Central memory CD8-positive, alpha-beta T cell (primary cell): Measurements from ENCODE around the gene KCNQ1.

Source experiments
- ATAC-seq: fragments of 150-1000 bp; cut with Tn5 transposase; replicated peaks from 2 replicates; pipeline ENCODE4 v1.10.0; 2022; ENCODE audit warnings: mild to moderate bottlenecking, moderate FRiP score, moderate number of reproducible peaks; ENCODE audit not compliant: poor library complexity, severe bottlenecking; ENCODE audit errors: extremely low read depth
- DNase-seq, 2 donors: peaks; one replicate each; pipeline ENCODE4 v3.0.0; 2021; ENCODE audit warnings: low spot score in 2 of 2
- H3K27ac Mint-ChIP-seq: one replicate; pipeline ENCODE4 v1.8.0; 2022; ENCODE audit warnings: low read depth, mild to moderate bottlenecking, moderate library complexity, mixed read lengths
- H3K27me3 Mint-ChIP-seq: one replicate; pipeline ENCODE4 v1.8.0; 2022; ENCODE audit warnings: mixed read lengths
- H3K36me3 Mint-ChIP-seq: one replicate; pipeline ENCODE4 v1.8.0; 2022; ENCODE audit warnings: mild to moderate bottlenecking, moderate library complexity, mixed read lengths; ENCODE audit not compliant: insufficient read depth
- H3K4me1 Mint-ChIP-seq: one replicate; pipeline ENCODE4 v1.8.0; 2022; ENCODE audit warnings: mixed read lengths
- H3K4me3 Mint-ChIP-seq: one replicate; pipeline ENCODE4 v1.8.0; 2022; ENCODE audit warnings: mild to moderate bottlenecking, moderate library complexity, mixed read lengths
- H3K9me3 Mint-ChIP-seq: one replicate; pipeline ENCODE4 v1.8.0; 2022; ENCODE audit warnings: mixed read lengths

Gene KCNQ1

DNA sequence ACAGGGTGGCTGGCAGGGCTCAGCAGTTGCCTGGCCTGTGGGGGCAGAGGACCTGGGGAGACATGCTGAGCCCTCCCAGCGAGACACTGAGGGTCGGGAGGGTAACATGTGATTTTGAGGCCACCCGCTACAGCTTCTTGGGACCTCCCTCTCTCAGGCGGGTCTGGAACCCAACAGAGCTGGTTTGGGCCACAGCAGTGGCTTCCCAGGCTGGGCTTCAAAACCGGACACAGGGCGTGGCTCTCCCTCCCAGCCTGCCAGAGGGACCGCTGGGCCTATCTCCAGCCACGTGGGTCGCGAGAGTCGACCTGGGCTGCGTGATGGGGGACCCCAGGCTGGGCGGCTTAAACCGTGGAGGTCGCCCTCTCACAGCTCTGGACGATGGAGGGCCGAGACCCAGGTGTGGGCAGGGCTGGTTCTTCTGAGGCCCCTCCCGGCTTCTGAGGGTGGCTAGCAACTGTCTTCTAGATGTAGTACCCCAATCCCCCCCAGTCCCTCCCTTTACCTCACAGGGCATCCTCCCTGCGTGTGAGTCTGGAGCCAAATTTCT is 91.7 kb downstream of the KCNQ1 start:
- no peak for ATAC-seq
- no peak overlapping the region for H3K27ac Mint-ChIP-seq
- peaks cover 14% of the 10 kb centered on the region for H3K4me1 Mint-ChIP-seq
- H3K27me3 Mint-ChIP-seq: no peaks in the 10 kb centered on the region
- no peaks in the 10 kb centered on the region for H3K36me3 Mint-ChIP-seq
- no peak for DNase-seq
- H3K9me3 Mint-ChIP-seq: no peaks in the 10 kb centered on the region
- H3K4me3 Mint-ChIP-seq: no peak overlapping the region

DNA sequence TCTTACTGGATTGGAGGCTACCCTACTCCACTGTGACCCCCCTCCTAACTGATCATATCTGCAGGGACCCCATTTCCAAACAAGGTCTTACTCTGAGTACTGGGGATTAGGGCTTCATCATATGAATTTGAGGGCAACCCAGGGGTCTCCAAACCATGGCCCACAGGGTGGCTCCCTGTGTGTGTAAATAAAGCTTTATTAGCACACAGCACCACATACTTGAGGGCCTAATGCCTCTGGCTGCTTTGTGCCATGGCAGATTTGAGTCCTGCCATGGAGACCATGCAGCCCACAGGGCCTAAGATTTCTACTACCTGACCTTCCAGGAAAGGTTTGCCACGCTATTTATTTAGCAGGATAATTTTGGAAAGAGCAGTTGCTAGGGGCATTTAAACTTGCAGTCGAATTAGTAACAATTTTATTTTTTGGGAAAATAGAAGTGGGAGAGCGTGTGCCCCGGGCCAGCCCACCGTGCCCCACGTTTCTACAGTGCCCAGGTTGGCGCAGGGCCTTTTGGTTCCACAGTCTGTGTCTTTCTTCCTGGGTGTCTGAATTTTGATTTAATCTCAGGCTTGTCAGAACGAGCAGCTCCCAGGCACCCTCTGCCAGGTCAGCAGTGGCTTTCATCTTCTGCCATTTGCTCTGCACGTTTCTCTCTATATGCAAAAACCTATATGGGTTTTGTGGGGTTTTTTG is 92.3 kb downstream of the KCNQ1 start:
- Mint-ChIP-seq H3K36me3 (no peaks in the 10 kb centered on the region), H3K4me1 (peaks cover 10% of the 10 kb centered on the region), H3K27me3 (no peaks in the 10 kb centered on the region), H3K27ac (no peak overlapping the region), H3K4me3 (no peak overlapping the region), H3K9me3 (no peaks in the 10 kb centered on the region)
- ATAC-seq (no peak), DNase-seq (no peak)

- H3K4me1 Mint-ChIP-seq: no peaks in the 10 kb centered on the region
- no peaks in the 10 kb centered on the region for H3K27me3 Mint-ChIP-seq
- no peaks in the 10 kb centered on the region for H3K9me3 Mint-ChIP-seq
- no peak for ATAC-seq
- no peak for DNase-seq
- no peak overlapping the region for H3K27ac Mint-ChIP-seq
- no peaks in the 10 kb centered on the region for H3K36me3 Mint-ChIP-seq
- H3K4me3 Mint-ChIP-seq: no peak overlapping the region
Observed at GRCh38 chr11:2537896-2538724, 93.3 kb downstream of the KCNQ1 start.

DNA sequence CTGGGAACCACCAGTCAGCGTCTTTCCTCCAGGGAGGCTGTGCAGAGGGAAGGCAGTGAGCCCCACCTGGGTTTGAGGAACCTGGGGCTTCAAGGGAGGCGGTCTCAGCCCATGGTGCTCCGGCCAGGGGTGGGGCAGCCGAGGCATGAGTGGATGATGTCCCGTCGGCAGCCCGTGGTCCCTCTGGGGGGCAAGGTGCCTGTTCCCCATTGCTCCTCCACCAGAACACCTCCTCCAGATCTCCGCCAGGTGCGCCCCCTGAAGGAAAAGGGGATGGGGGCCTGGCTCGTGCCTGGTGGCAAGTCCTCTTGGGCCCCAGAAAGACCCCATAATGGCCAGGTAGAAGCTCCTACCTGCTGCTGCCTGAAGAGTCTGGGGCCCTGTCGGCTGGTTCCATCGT is 94.1 kb downstream of the KCNQ1 start:
- H3K36me3 Mint-ChIP-seq: no peaks in the 10 kb centered on the region
- ATAC-seq (no peak), DNase-seq (no peak)
- no peaks in the 10 kb centered on the region for H3K9me3 Mint-ChIP-seq
- H3K4me3 Mint-ChIP-seq: no peak overlapping the region
- no peaks in the 10 kb centered on the region for H3K27me3 Mint-ChIP-seq
- no peaks in the 10 kb centered on the region for H3K4me1 Mint-ChIP-seq
- no peak overlapping the region for H3K27ac Mint-ChIP-seq

GRCh38 chr11:2539371-2540222 is 94.8 kb downstream of the KCNQ1 start:
- no peaks in the 10 kb centered on the region for H3K9me3 Mint-ChIP-seq
- no peak overlapping the region for H3K27ac Mint-ChIP-seq
- no peak for ATAC-seq
- H3K36me3 Mint-ChIP-seq: no peaks in the 10 kb centered on the region
- no peak overlapping the region for H3K4me3 Mint-ChIP-seq
- no peak for DNase-seq
- no peaks in the 10 kb centered on the region for H3K4me1 Mint-ChIP-seq
- H3K27me3 Mint-ChIP-seq: no peaks in the 10 kb centered on the region

- Mint-ChIP-seq H3K36me3 (no peaks in the 10 kb centered on the region), H3K4me1 (no peaks in the 10 kb centered on the region), H3K27me3 (no peaks in the 10 kb centered on the region), H3K27ac (no peak overlapping the region), H3K9me3 (no peaks in the 10 kb centered on the region), H3K4me3 (no peak overlapping the region)
- ATAC-seq (no peak), DNase-seq (no peak)
Observed at GRCh38 chr11:2540223-2540991, 95.6 kb downstream of the KCNQ1 start.

DNA sequence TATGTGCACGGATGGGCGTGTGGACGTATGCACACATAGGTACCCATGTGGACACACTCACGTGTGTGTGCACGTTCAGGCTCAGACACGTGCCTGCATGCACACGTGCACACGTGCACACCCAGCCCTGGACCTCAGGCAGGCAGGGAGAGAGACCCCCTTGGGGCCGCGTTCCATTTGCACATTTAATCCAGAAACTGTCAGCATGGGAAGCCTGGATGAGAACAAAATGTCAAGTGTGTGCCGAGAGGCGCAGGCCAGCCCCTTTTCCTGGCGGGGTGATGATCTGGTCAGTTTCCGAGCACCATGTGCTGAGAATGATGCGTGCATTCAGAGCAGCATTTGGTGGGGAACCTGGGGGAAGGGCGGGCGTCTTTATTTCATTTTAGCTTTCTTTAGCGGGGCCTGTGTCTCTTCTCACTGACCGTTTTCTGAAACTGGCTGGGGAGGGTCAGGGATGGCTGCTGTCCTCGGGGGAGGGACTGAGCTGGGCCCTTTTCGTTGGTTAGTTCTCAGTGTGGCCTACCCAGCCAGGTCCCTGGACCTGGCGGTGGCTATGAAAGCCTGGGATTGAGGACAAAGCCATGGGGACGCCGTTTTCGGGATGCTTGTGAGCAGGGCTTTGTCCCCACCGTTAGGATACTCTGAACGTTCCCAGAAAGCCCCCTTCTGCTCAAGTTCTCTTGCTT is 96.3 kb downstream of the KCNQ1 start:
- no peaks in the 10 kb centered on the region for H3K9me3 Mint-ChIP-seq
- ATAC-seq: no peak
- no peaks in the 10 kb centered on the region for H3K36me3 Mint-ChIP-seq

GRCh38 chr11:2541881-2542361 is 97.1 kb downstream of the KCNQ1 start:
- ATAC-seq: no peak

More for the DNA sequence above, 96.3 kb downstream of the KCNQ1 start:
- Mint-ChIP-seq H3K27ac (no peak overlapping the region), H3K4me3 (no peak overlapping the region), H3K27me3 (no peaks in the 10 kb centered on the region), H3K4me1 (no peaks in the 10 kb centered on the region)
- no peak for DNase-seq

DNA sequence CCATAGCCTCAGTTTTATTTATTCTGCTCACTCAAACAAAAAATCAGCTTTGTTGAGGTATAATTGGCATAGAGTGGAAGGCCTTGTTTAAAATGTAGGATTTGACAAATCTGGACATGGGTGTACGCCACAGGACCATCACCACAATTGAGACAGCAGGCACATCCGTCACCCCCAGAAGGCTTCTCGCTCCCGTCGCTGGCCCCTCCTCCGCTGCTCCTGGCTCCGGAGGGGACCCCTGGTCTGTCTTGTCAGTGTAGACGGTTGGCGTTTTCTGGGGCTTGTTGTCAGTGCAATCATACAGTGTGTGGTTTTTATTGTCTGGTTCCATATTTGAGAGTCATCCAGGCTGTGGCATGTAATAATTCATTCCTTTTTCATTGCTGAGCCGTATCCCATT is 97.6 kb downstream of the KCNQ1 start:
- H3K27ac Mint-ChIP-seq: no peak overlapping the region
- H3K27me3 Mint-ChIP-seq: no peaks in the 10 kb centered on the region
- H3K9me3 Mint-ChIP-seq: no peaks in the 10 kb centered on the region
- H3K4me1 Mint-ChIP-seq: no peaks in the 10 kb centered on the region
- DNase-seq (no peak), ATAC-seq (no peak)
- no peaks in the 10 kb centered on the region for H3K36me3 Mint-ChIP-seq
- H3K4me3 Mint-ChIP-seq: no peak overlapping the region

More at GRCh38 chr11:2541881-2542361, 97.1 kb downstream of the KCNQ1 start:
- no peak overlapping the region for H3K4me3 Mint-ChIP-seq
- no peaks in the 10 kb centered on the region for H3K36me3 Mint-ChIP-seq
- H3K9me3 Mint-ChIP-seq: no peaks in the 10 kb centered on the region
- DNase-seq: no peak
- H3K27me3 Mint-ChIP-seq: no peaks in the 10 kb centered on the region
- no peaks in the 10 kb centered on the region for H3K4me1 Mint-ChIP-seq
- H3K27ac Mint-ChIP-seq: no peak overlapping the region

DNA sequence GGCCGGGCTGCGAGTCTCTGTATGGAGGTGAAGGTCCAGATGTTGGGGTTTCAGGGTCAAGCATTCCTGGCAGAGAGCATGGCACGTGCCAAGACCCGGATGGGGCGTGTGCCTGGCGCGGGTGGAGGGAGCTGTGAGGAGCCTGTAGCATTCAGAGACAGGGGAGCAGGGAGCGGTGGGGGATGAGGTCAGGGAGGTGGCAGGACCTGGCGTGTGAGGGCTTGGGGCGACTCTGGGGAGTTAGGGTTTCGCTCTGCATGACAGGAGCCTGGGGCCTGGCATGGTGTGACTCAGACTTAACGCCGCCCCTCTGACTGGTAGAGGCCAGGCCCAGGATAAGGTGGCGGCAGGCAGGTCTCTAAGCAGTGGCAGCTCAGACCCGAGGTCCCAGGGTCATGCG is 103.0 kb downstream of the KCNQ1 start:
- Mint-ChIP-seq H3K27me3 (no peaks in the 10 kb centered on the region), H3K4me1 (no peaks in the 10 kb centered on the region), H3K4me3 (no peak overlapping the region), H3K27ac (no peak overlapping the region), H3K9me3 (no peaks in the 10 kb centered on the region), H3K36me3 (no peaks in the 10 kb centered on the region)
- no peak for ATAC-seq
- no peak for DNase-seq

- no peaks in the 10 kb centered on the region for H3K4me1 Mint-ChIP-seq
- ATAC-seq: no peak
- no peaks in the 10 kb centered on the region for H3K27me3 Mint-ChIP-seq
- H3K9me3 Mint-ChIP-seq: no peaks in the 10 kb centered on the region
- H3K36me3 Mint-ChIP-seq: no peaks in the 10 kb centered on the region
- no peak overlapping the region for H3K27ac Mint-ChIP-seq
- no peak overlapping the region for H3K4me3 Mint-ChIP-seq
- no peak for DNase-seq
Observed at GRCh38 chr11:2548596-2548995, 103.8 kb downstream of the KCNQ1 start.
